ENCODE data around the gene RAB34.

The RAB34 gene

GRCh38 chr17:28712032-28712704 is 5.5 kb downstream of the RAB34 start:
- no peak for DNase-seq (ENCODE audit: extremely low read depth, low read depth)

GRCh38 chr17:28711723-28712031 is 6.0 kb downstream of the RAB34 start, which contains the start of gene PROCA1:
Gene PROCA1 (minus strand): TSS chr17:28711888. CDS start chr17:28711660, 228 bp downstream.
- H3K4me3 ChIP-seq (replicated peaks; ENCODE audit: low read depth, low read length): peak within 1 kb of the TSS; percentile 44
- TF ChIP-seq CTCF (IDR thresholded peaks at IDR 0.05; ENCODE audit: low read depth, low read length, missing control alignments): no peak
- no peak for DNase-seq (ENCODE audit: extremely low read depth, low read depth)

More at GRCh38 chr17:28712032-28712704, 5.5 kb downstream of the RAB34 start:
- peak overlapping the region; percentile 44 for H3K4me3 ChIP-seq (replicated peaks; ENCODE audit: low read depth, low read length)
- no peak for TF ChIP-seq CTCF (IDR thresholded peaks at IDR 0.05; ENCODE audit: low read depth, low read length, missing control alignments)

- H3K4me3 ChIP-seq (replicated peaks; ENCODE audit: low read depth, low read length): peak overlapping the region; percentile 44
- TF ChIP-seq CTCF (IDR thresholded peaks at IDR 0.05; ENCODE audit: low read depth, low read length, missing control alignments): no peak
- no peak for DNase-seq (ENCODE audit: extremely low read depth, low read depth)
Measured at GRCh38 chr17:28710861-28711722, 6.6 kb downstream of the RAB34 start.

- no peak overlapping the region for H3K4me3 ChIP-seq (replicated peaks; ENCODE audit: low read depth, low read length)
- TF ChIP-seq CTCF (IDR thresholded peaks at IDR 0.05; ENCODE audit: low read depth, low read length, missing control alignments): no peak
- DNase-seq (ENCODE audit: extremely low read depth, low read depth): no peak
Measured at GRCh38 chr17:28707339-28707720, 10.3 kb downstream of the RAB34 start.

GRCh38 chr17:28706471-28707338 is 11.0 kb downstream of the RAB34 start:
- H3K4me3 ChIP-seq (replicated peaks; ENCODE audit: low read depth, low read length): no peak overlapping the region
- no peak for TF ChIP-seq CTCF (IDR thresholded peaks at IDR 0.05; ENCODE audit: low read depth, low read length, missing control alignments)
- no peak for DNase-seq (ENCODE audit: extremely low read depth, low read depth)

GRCh38 chr17:28705728-28706334 is 11.8 kb downstream of the RAB34 start:
- TF ChIP-seq CTCF (IDR thresholded peaks at IDR 0.05; ENCODE audit: low read depth, low read length, missing control alignments): no peak
- no peak overlapping the region for H3K4me3 ChIP-seq (replicated peaks; ENCODE audit: low read depth, low read length)
- no peak for DNase-seq (ENCODE audit: extremely low read depth, low read depth)
